ENCODE data around the gene C17orf114.
A peak's percentile ranks its signal among the peaks of the same experiment; 100 is the strongest.

C17orf114 gene

GRCh38 chr17:4788807-4789700, 13.1 kb downstream of the C17orf114 start, which contains the start of gene GLTPD2:
TSS of gene GLTPD2 (plus strand) at chr17:4788964. CDS start at chr17:4789012, 48 bp downstream.
- peak within 1 kb of the TSS; percentile 97 for H3K4me2 ChIP-seq
- ATAC-seq (no peak; a peak in 3 of 6 replicates), FAIRE-seq (no peak), DNase-seq (ENCODE audit: low read depth in 1 of 2, low spot score in 1 of 2) (no peak)
- TF ChIP-seq NPAS2 (CRISPR knock-in tag; IDR thresholded peaks at IDR 0.05; ENCODE audit: borderline replicate concordance) (no peak), PBX3 (IDR thresholded peaks at IDR 0.05) (no peak), FOSB (CRISPR knock-in tag; IDR thresholded peaks at IDR 0.05) (no peak), HDAC2 (IDR thresholded peaks at IDR 0.05) (no peak), RNF2 (IDR thresholded peaks at IDR 0.05; ENCODE audit: borderline replicate concordance, low read depth) (no peak), ZNF302 (CRISPR knock-in tag; IDR thresholded peaks at IDR 0.05) (no peak), CEBPB (IDR thresholded peaks at IDR 0.05) (no peak), CHD2 (IDR thresholded peaks at IDR 0.05; ENCODE audit: low read length, partially characterized antibody) (no peak), JUNB (IDR thresholded peaks at IDR 0.05) (no peak), FOSL2 (IDR thresholded peaks at IDR 0.05) (no peak), FOSL2 (CRISPR knock-in tag; IDR thresholded peaks at IDR 0.05) (no peak), HMGXB4 (CRISPR knock-in tag; IDR thresholded peaks at IDR 0.05; ENCODE audit: borderline replicate concordance) (no peak), JUN (IDR thresholded peaks at IDR 0.05) (no peak; a peak in 1 of 5 replicates), CHD4 (IDR thresholded peaks at IDR 0.05; ENCODE audit: borderline replicate concordance) (no peak), HOXB5 (CRISPR knock-in tag; IDR thresholded peaks at IDR 0.05) (no peak)
- ChIA-PET POLR2A (interaction anchor here (0.6 to 2.3 kb wide), 22 partner anchors 9 to 178 kb away, joined by 3 to 25 read pairs (median 6); partner anchors contain the start of genes ARRB2, CXCL16, MED11 and MINK1), CTCF (interaction anchor here (0.5 to 9.4 kb wide), 59 partner anchors 11 to 368 kb away, joined by 3 to 271 read pairs (median 7); partner anchors contain the start of genes ARRB2, C17orf107, C17orf114 and CHRNE)
- H3K27ac ChIP-seq: peak within 1 kb of the TSS; percentile 91 to 98
- H3K4me3 ChIP-seq: peak within 1 kb of the TSS; percentile 62
- H3K9me3 ChIP-seq: no peaks in the 10 kb centered on the region
- WGBS (ENCODE audit: missing lambda C conversion rate): 63% methylated on average over 62 of the region's 62 CpGs
- H3K4me1 ChIP-seq: peaks cover 27% of the 10 kb centered on the region

GRCh38 chr17:4788159-4788806, 13.8 kb downstream of the C17orf114 start:
- Histone ChIP-seq H3K9me3 (no peaks in the 10 kb centered on the region), H3K27ac (peak overlapping the region in 1 of 2 experiments; percentile 98; a peak in 4 of 6 replicates), H3K4me2 (peak overlapping the region; percentile 97), H3K4me3 (peak overlapping the region; percentile 62; the same call in 1 of the 3 replicates), H3K4me1 (peaks cover 27% of the 10 kb centered on the region)
- FAIRE-seq: no peak
- 88% methylated on average over 14 of the region's 14 CpGs for WGBS (ENCODE audit: missing lambda C conversion rate)
- no peak for ATAC-seq
- DNase-seq (ENCODE audit: low read depth in 1 of 2, low spot score in 1 of 2): no peak
- ChIA-PET POLR2A (interaction anchor here (1.2 kb wide), 1 partner anchor 57 kb away, joined by 3 read pairs; the partner anchor contains the start of gene MED11), CTCF (interaction anchor here (0.7 to 9.4 kb wide), 33 partner anchors 8 to 200 kb away, joined by 3 to 271 read pairs (median 4); partner anchors contain the start of genes ARRB2, C17orf107, C17orf114 and CHRNE)
- no peak for TF ChIP-seq ESRRA (IDR thresholded peaks at IDR 0.05; ENCODE audit: borderline replicate concordance, low read length)
- TF ChIP-seq KDM5A (IDR thresholded peaks at IDR 0.05): no peak
- no peak for TF ChIP-seq EHF (CRISPR knock-in tag; IDR thresholded peaks at IDR 0.05)
- no peak for TF ChIP-seq MAX (IDR thresholded peaks at IDR 0.05)
- no peak for TF ChIP-seq USF2 (IDR thresholded peaks at IDR 0.05)
- no peak for TF ChIP-seq RFX5 (IDR thresholded peaks at IDR 0.05)
- TF ChIP-seq HEYL (CRISPR knock-in tag; IDR thresholded peaks at IDR 0.05): no peak
- no peak for TF ChIP-seq MAFK (IDR thresholded peaks at IDR 0.05; ENCODE audit: partially characterized antibody)
- no peak for TF ChIP-seq ELK1 (IDR thresholded peaks at IDR 0.05; ENCODE audit: low read depth, low read length)
- no peak for TF ChIP-seq HOXB5 (CRISPR knock-in tag; IDR thresholded peaks at IDR 0.05)
- TF ChIP-seq ZNF302 (CRISPR knock-in tag; IDR thresholded peaks at IDR 0.05): no peak
- TF ChIP-seq CTCF (IDR thresholded peaks at IDR 0.05): no peak
- no peak for TF ChIP-seq ZC3H11A (IDR thresholded peaks at IDR 0.05)
- TF ChIP-seq EHMT2 (IDR thresholded peaks at IDR 0.05; ENCODE audit: low read depth): no peak
- no peak for TF ChIP-seq EP300 (IDR thresholded peaks at IDR 0.05)
- TF ChIP-seq HOXA7 (CRISPR knock-in tag; IDR thresholded peaks at IDR 0.05): no peak
- no peak for TF ChIP-seq FOSB (CRISPR knock-in tag; IDR thresholded peaks at IDR 0.05)

All from A549 (cell line).